ENCODE results near the gene DRAXIN. TPM values are rescaled to one million over a fixed set of nuclear protein-coding genes. Genes with fewer than 3 reads are reported as not detected.
A peak's percentile ranks its signal among the peaks of the same experiment; 100 is the strongest.

Gene DRAXIN
- total RNA-seq, 1 donor from 2014 or later: 1.7 TPM

DNA sequence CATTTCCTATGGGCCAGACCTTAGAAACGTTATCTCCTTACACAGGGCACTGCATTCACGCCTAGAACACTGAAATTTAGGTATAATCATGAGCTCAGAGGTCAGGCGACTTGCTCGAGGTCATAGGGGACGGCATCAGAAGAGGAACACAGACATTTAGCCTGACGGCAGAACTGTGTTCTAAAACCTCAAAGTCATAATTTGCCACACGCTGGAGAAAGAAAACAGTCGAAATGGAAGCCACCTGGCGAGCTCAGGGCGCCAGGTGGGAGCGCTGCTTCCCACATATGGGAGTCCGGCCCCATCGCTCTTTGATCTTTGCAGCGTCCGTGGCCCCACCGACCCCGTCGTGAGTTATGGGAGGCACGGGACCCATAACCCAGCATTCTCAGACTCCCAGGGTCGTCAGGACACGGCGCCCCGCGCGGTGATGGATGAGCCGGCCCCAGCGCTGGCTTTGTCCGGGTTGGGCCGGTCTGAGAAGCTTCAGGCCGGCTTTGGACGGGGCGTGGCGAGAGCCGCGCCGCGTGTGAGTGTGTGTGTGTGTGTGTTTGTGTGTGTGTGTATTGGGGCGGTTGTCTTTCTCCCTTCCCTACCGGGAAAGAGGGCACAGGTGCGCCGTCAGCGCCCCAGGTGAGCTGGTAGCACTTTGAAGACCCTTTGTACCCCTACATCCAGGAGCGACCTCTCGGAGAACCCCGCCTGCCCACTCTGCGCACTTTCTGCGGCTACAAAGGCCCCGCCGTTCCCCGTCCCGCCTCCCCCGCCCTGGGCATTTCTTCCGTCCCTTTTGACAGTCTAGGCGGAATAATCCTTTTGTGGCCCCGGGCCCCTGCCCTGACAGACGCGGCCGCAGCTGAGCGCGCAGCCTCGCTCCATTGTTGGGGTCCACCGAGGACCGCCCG lies 861 bp upstream of the DRAXIN start:
- H3K27ac Mint-ChIP-seq (ENCODE audit: unreplicated experiment): no peak overlapping the region
- peak overlapping the region; percentile 63 for H3K4me3 Mint-ChIP-seq (ENCODE audit: unreplicated experiment)
- H3K27me3 Mint-ChIP-seq (ENCODE audit: low read depth, unreplicated experiment): peaks cover 48% of the 10 kb centered on the region

DNA sequence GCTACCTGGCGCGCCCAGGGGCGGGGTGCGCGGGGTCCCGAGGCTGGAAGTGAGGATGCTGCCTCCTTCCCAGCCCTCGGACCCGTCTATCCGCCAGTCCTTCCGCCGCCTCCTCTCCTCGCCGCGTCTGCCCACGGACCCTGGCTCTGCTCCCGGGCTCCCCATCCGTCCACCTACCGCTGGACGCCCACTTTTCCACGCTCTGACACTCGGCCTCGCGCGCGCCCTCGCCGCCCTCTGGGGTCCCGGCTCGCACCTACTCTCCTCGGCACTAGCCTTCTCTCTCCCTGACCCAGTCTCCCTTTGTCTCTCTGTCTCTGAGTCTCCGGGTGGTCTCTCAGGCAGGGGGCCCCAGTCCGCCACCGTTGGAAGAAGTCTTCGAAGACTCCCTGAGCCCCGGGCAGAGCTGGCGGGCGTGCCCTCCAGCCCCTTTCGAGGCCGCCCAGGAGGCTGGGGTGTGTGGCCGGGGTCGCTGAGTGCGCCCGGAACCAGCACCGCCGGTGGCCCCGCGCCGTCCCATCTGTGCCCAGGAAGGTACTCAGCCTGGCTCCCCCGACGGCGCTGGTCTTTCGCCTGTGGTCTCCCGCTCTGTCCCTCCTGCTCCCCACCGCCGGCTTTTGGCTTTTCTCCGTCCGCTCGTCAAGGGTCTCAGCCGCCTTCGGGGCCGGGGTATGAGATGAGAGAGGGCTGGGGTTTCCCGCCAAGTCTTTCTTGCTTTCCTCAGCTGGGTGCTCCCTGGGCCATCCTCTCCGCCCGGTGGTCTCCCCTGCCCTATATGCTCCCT lies 610 bp downstream of the DRAXIN start:
- peak; percentile 74 for TF ChIP-seq EZH2 (IDR thresholded peaks at IDR 0.05; ENCODE audit: insufficient read depth, low read length)
- TF ChIP-seq, protein P1, sequence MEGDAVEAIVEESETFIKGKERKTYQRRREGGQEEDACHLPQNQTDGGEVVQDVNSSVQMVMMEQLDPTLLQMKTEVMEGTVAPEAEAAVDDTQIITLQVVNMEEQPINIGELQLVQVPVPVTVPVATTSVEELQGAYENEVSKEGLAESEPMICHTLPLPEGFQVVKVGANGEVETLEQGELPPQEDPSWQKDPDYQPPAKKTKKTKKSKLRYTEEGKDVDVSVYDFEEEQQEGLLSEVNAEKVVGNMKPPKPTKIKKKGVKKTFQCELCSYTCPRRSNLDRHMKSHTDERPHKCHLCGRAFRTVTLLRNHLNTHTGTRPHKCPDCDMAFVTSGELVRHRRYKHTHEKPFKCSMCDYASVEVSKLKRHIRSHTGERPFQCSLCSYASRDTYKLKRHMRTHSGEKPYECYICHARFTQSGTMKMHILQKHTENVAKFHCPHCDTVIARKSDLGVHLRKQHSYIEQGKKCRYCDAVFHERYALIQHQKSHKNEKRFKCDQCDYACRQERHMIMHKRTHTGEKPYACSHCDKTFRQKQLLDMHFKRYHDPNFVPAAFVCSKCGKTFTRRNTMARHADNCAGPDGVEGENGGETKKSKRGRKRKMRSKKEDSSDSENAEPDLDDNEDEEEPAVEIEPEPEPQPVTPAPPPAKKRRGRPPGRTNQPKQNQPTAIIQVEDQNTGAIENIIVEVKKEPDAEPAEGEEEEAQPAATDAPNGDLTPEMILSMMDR (IDR thresholded peaks at IDR 0.05; ENCODE audit: insufficient read depth, low read depth, low read length): no peak
- Histone ChIP-seq H3K4me1 (ENCODE audit: insufficient read depth, low read length) (peaks cover 23% of the 10 kb centered on the region), H3K9me3 (ENCODE audit: insufficient read depth, low read depth, low read length) (no peaks in the 10 kb centered on the region), H3K27ac (ENCODE audit: low read depth, low read length) (no peak overlapping the region), H3K9ac (ENCODE audit: low read length) (peak overlapping the region; percentile 23), H3K4me3 (ENCODE audit: insufficient read depth, low read depth, low read length) (peak overlapping the region; percentile 28), H2AFZ (ENCODE audit: low read depth, low read length) (no peak overlapping the region), H4K20me1 (ENCODE audit: insufficient read depth, low read length) (peaks cover 24% of the 10 kb centered on the region), H3K79me2 (ENCODE audit: insufficient read depth, low read length) (no peaks in the 10 kb centered on the region), H3K36me3 (ENCODE audit: insufficient read depth, low read length) (no peaks in the 10 kb centered on the region), H3K27me3 (ENCODE audit: insufficient read depth, low read length) (peaks cover 23% of the 10 kb centered on the region), H3K4me2 (ENCODE audit: low read length) (peak overlapping the region; percentile 86)
- Mint-ChIP-seq H3K27ac (ENCODE audit: unreplicated experiment) (no peak overlapping the region), H3K4me1 (ENCODE audit: low read depth, unreplicated experiment) (peaks cover 7% of the 10 kb centered on the region), H3K36me3 (ENCODE audit: low read depth, unreplicated experiment) (no peaks in the 10 kb centered on the region), H3K4me3 (ENCODE audit: unreplicated experiment) (peak overlapping the region; percentile 28), H3K27me3 (ENCODE audit: low read depth, unreplicated experiment) (peaks cover 60% of the 10 kb centered on the region), H3K9me3 (ENCODE audit: unreplicated experiment) (peaks cover 2% of the 10 kb centered on the region)
- no peak for FAIRE-seq
- DNase-seq (ENCODE audit: low read depth): no peak

More for the DNA sequence above, 861 bp upstream of the DRAXIN start:
- H2AFZ ChIP-seq (ENCODE audit: low read depth, low read length): peak overlapping the region; percentile 75
- peak overlapping the region; percentile 39 for H3K4me3 ChIP-seq (ENCODE audit: insufficient read depth, low read depth, low read length)
- peaks cover 24% of the 10 kb centered on the region for H4K20me1 ChIP-seq (ENCODE audit: insufficient read depth, low read length)
- no peaks in the 10 kb centered on the region for H3K79me2 ChIP-seq (ENCODE audit: insufficient read depth, low read length)
- peaks cover 23% of the 10 kb centered on the region for H3K27me3 ChIP-seq (ENCODE audit: insufficient read depth, low read length)
- H3K4me1 ChIP-seq (ENCODE audit: insufficient read depth, low read length): peaks cover 23% of the 10 kb centered on the region
- H3K4me1 Mint-ChIP-seq (ENCODE audit: low read depth, unreplicated experiment): peaks cover 7% of the 10 kb centered on the region
- TF ChIP-seq EZH2 (IDR thresholded peaks at IDR 0.05; ENCODE audit: insufficient read depth, low read length): peak; percentile 73
- TF ChIP-seq, protein P1 (IDR thresholded peaks at IDR 0.05; ENCODE audit: insufficient read depth, low read depth, low read length): no peak
- peak overlapping the region; percentile 37 for H3K9ac ChIP-seq (ENCODE audit: low read length)
- H3K36me3 Mint-ChIP-seq (ENCODE audit: low read depth, unreplicated experiment): no peaks in the 10 kb centered on the region
- no peaks in the 10 kb centered on the region for H3K9me3 ChIP-seq (ENCODE audit: insufficient read depth, low read depth, low read length)
- no peaks in the 10 kb centered on the region for H3K36me3 ChIP-seq (ENCODE audit: insufficient read depth, low read length)
- H3K4me2 ChIP-seq (ENCODE audit: low read length): peak overlapping the region; percentile 86
- FAIRE-seq: no peak
- no peak for DNase-seq (ENCODE audit: low read depth)
- no peak overlapping the region for H3K27ac ChIP-seq (ENCODE audit: low read depth, low read length)
- H3K9me3 Mint-ChIP-seq (ENCODE audit: unreplicated experiment): peaks cover 2% of the 10 kb centered on the region
